ENCODE measurements around the gene SGMS1.
"Not testable (repeated sequence)": the region's sequence is repeated elsewhere in the genome, so short reads cannot be mapped to it uniquely, and the experiment has no call there.

Gene SGMS1

DNA sequence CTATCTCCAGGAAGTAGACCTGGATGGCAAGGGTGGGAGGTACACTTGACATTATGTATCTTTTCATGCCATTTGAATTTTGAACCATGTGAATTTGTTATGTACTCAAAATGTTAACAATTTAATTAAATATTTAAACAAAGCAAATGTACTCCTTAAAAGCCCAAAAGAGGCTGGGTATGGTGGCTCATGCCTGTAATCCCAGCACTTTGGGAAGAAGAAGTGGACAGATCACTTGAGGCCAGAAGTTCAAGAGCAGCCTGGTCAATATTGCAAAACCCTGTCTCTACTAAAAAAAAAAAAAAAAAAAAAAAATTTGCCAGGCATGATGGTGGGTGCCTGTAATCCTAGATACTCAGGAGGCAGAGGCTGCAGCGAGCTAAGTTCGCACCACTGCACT lies 235.6 kb downstream of the SGMS1 start:
- no peak for DNase-seq

DNA sequence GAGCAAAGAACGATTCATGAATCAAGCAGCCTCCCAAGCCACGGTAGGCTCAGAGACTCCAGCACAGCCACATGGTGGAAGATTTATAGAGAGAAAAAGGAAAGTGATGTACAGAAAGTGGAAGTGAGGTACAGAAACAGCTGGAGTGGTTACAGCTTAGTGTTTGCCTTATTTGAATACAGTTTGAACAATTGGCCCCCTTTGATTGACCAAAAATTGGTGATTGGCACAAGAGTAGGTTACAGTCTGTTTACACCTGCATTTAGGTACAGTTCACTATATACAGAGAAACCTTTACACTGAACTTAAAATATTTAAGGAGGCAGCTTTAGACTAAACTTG lies 236.1 kb downstream of the SGMS1 start:
- DNase-seq = no peak

DNA sequence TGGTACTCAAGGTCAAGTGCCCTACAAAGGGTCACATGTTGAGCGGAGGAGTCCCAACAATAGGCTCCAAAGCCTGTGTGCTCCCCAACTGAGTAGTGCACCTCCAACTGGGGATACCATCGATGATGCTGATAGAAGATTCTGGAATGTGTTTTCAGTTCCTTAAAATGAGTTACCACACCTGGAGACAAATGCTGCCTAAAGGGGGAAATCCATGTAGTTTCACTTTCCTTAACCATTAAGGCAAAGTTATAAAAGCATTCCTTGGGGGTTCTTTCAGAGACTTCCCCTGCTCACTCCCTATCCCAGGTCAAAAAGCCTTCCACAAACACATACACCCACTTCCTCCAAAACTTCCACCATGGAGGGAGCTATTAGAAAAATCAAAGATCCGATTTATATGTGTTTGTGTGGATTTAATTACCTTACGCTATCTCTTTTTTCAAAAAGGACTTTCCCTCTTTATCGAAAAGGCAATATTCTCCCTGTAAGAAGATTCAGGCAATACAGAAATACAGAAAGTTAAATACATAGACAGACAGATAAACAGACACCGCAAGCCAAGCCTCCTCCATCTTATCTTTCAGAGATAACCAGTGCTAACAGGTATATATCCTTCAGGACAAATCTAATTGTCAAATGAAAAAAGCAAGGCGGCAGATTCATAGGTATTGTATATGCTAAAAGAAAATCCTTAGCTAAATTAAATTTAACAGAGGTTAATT lies 236.6 kb downstream of the SGMS1 start:
- DNase-seq = no peak

DNA sequence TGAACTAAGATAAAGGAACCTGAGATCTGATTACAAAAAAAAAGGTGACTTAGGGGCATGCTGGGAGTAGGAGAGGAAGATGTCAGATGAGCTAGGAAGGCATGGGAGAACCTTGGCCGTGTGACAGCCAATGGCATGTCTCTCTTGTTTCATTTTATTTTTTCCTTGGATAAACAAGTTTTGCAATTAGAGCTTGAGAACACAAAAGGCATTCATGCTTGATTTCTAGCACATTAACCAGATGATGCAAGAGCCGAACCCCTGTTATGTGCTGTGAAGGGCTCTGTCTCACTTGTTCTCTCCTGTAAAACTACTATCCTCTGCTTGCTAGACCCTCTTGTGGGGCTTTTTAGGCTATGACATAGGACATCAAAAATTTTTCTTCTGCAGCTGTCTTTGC lies 238.1 kb downstream of the SGMS1 start:
- DNase-seq = no peak

DNA sequence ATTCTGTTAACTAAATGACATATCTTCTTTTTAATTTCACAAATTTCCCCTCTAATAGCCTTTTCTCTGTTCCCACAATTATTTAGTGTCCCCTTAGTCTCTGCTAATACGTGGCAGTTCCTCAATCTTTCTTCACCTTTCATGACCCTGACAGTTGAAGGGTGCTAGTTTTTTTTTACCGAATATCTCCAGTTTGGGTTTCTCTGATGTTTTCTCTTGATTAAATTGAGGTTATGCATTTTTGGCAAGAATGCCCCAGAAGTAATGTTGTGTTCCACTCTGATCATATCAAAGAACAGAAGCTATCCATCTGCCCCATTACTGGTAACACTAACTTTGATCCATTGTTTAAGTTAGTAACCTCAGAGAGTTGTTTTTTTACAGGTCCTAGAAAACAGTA lies 238.9 kb downstream of the SGMS1 start:
- no peak for DNase-seq

DNA sequence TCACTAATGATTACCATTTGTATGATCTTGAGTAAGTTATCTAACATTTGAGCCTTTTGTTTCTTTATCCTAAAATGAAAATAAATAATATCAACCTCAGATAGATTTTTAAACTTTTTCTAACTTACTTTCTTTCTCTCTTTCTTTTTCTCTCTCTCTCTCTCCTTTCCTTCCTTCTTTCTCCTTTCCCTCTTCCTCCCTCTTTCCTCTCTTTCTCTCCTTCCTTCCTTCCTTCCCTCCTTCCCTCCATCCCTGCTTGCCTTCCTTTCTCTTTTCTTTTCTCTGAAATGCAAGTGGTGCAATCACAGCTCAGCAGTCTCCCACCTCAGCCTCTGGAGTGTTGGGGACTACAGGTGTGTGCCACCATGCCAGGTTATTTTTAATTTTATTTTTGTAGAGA lies 239.5 kb downstream of the SGMS1 start:
- DNase-seq = no peak

GRCh38 chr10:50382576-50383023 lies 241.2 kb downstream of the SGMS1 start:
- DNase-seq = no peak

DNA sequence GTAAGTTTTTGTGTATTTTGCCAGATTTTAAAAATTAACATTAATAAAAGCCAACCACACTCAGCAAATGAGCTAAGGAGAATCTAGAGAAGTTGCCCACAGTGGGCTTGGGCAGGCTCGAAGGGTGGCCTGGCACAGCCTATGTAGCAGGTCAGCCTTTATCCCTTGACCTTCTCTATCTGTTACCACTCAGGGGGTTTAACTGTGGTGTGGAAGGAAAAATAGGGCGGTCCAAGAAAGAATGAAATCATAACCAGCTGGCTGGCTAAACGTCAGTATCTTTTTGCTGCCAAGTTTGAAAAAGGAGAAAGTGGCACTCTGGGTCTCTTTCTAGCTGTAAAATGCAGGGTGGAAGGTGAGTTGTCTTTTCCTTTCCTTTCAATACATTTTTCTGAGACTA lies 242.1 kb downstream of the SGMS1 start:
- no peak for DNase-seq

GRCh38 chr10:50379616-50380015 lies 244.1 kb downstream of the SGMS1 start:
- no peak for DNase-seq

DNA sequence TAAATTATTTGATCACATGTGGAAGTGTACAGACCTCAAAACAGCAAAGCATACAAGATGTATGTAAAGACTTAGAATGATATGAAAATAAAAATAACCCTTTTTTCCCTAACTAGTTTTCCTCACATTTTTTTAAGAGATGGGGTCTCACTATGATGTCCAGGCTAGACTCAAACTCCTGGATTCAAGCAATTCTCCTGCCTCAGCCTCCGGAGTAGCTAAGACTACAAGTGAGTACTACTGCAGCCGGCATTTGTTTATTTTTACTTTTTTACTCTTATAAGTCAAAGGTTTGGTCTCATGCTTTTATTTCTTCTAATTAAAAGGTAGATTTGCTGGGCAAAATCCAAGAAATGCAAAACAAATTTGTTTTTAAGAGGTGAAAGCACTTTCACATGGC lies 248.0 kb downstream of the SGMS1 start:
- no peak for DNase-seq

GRCh38 chr10:50375051-50375452 lies 248.7 kb downstream of the SGMS1 start:
- DNase-seq = no peak

DNA sequence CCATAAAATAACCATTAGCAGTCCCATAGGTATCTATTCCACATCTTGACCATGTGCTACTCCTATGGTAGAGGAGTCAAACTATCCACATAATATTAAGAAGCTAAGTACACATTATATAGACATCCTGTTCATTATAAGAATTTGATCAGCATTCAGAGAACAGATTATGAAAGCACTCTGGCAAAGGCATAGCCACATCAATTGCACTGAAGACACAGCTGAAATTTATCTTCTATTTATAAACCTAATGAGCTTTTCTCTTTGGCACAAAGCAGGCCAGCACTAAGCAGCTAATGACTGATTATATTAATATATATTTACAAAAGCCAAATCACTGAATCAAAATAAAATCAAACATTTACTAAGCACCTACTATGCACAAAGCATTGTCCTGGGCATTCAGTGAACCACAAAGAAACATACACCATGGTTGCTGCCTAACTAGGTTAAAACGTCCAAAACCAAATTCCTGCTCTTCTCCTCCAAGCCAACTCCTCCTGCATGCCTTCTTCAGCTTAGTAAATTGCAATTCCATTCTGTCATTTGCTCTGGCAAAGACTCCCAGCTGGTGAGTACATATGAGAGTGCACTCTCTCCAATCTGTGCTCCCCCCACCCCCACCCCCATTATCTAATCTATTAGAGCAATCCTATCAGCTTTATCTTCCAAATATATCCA lies 249.8 kb downstream of the SGMS1 start:
- no peak for DNase-seq

DNA sequence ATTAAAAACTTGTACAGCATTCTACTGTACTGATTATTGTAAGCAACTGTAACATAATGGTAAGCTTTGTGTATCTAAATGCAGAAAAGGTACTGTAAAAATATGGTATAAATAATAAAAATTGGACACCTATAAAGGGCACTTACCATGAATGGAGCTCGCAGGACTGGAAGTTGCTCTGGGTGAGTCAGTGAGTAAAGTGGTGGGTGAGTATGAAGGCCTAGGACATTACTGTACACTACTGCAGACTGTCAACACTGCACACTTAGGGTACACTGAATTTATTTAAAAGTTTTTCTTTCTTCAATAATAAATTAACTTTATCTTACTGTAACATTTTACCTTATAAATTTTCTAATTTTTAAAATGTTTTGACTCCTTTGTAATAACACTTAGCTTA lies 253.8 kb downstream of the SGMS1 start:
- no peak for DNase-seq

DNA sequence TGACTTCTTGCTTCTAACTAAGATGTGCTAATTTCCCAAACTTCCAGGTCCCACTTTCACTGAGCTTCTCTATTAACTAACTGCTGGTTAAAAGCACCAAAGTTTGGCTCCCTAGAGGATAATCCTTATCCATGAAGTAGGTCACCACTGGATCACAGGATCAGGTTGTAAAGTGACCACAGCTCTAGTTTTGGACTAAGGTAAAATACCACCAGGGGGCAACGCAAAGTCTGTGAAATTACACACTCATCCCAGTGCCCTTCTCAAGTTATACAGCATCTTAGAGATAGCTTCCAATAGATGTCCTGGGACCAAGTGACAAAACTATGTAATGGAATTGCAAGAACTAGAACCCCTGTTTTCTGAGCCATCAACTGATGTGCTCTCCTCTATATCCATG lies 256.0 kb downstream of the SGMS1 start:
- DNase-seq = no peak

DNA sequence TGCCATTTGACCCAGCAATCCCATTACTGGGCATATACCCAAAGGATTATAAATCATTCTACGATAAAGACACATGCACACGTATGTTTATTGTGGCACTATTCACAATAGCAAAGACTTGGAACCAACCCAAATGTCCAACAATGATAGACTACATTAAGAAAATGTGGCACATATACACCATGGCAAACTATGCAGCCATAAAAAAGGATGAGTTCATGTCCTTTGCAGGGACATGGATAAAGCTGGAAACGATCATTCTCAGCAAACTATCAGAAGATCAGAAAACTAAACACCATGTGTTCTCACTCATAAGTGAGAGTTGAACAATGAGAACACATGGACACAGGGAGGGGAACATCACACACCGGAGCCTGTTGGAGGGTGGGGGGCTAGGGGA lies 257.3 kb downstream of the SGMS1 start:
- DNase-seq = not testable (repeated sequence)

- DNase-seq = not testable (repeated sequence)
Measured at GRCh38 chr10:50364730-50365129, 259.0 kb downstream of the SGMS1 start.

DNA sequence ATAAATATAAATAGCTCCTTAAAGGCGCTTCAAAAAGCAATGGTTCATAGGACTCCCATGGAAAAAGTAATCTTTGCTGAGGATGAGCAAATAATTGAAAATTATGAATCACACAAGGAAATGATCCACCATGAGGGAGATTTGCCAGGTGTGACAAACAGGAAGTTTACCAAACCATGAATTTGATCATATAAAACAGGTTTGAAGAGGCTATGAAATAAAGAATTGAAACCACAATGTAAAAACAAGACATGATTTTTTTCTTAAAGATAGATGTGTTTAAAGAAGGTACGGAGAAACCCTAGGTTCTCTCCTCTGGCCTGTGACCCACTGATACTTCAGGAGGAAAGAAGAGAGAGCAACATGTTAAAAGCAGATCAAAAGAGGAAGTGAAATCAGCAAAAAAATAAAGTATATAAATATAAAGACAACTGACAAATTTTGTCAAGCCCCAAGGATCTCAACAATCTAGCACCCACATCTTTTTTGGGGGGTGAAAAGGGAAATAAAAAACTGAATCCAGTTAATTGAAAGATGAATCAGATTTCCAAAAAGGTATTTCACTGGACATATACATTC lies 261.1 kb downstream of the SGMS1 start:
- DNase-seq = no peak

GRCh38 chr10:50361946-50362345 lies 261.8 kb downstream of the SGMS1 start:
- DNase-seq = no peak

GRCh38 chr10:50360077-50360850 lies 263.5 kb downstream of the SGMS1 start:
- DNase-seq = no peak

GRCh38 chr10:50358925-50359687 lies 264.6 kb downstream of the SGMS1 start:
- DNase-seq = no peak

DNA sequence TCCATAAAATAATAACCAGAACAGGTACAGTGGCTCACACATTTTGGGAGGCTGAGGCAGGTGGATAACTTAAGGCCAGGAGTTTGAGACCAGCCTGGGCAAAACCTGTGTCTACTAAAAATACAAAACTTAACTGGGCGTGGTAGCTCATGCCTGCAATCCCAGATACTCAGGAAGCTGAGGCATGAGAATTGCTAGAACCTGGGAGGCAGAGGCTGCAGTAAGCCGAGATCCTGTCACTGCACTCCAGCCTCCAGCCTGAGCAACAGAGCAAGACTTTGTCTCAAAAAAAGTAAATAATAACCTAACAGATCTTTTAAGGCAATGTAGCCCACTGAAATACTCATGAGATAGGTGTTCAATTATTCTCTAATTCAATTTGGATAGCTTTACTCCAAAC lies 265.3 kb downstream of the SGMS1 start:
- no peak for DNase-seq

DNA sequence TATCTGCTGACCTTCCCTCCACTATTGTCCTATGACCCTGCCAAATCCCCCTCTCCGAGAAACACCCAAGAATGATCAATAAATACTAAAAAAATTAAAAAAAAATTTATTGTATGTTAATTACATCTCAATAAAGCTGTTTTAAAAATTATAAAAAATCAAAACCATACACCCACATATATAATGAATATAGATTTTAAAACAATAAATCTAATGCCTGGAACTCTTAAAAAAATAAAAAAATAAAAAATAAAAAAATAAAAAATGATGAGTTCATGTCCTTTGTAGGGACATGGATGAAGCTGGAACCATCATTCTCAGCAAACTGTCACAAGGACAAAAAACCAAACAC lies 267.3 kb downstream of the SGMS1 start:
- DNase-seq = not testable (repeated sequence)
